OCI-LY3 (cell line): ENCODE results near the gene RPL3.

Source experiments
- H2AFZ ChIP-seq: fragments of 200-600, 300-600 bp; shearing (Covaris generic); 2 replicates; pipeline ENCODE4 v1.6.0; 2014; ENCODE audit warnings: antibody characterized with exemption, low read depth, low read length
- H3K27ac ChIP-seq: fragments of 200-600, 300-600 bp; sonication (generic); 2 replicates; pipeline ENCODE4 v1.5.1; 2014; ENCODE audit warnings: mild to moderate bottlenecking, low read length, moderate library complexity, mixed read lengths
- H3K27me3 ChIP-seq: fragments of 200-600, 300-600 bp; sonication (generic); 2 replicates; pipeline ENCODE4 v1.6.1; 2014; ENCODE audit warnings: low read depth, low read length, mixed read lengths
- H3K36me3 ChIP-seq: fragments of 200-600, 300-600 bp; sonication (generic); replicated peaks from 2 replicates; pipeline ENCODE3; 2014; ENCODE audit warnings: low read depth, low read length, mixed read lengths
- H3K4me1 ChIP-seq: fragments of 300-600, 200-600 bp; sonication (generic); 2 replicates; pipeline ENCODE4 v1.6.1; 2014; ENCODE audit warnings: low read length, mixed read lengths
- H3K4me2 ChIP-seq: fragments of 200-600, 300-600 bp; sonication (generic); 2 replicates; pipeline ENCODE4 v1.6.1; 2014; ENCODE audit warnings: low read length, mixed read lengths
- H3K4me3 ChIP-seq: fragments of 300-600, 200-600 bp; sonication (generic); 2 replicates; pipeline ENCODE4 v1.5.1; 2014; ENCODE audit warnings: antibody characterized with exemption, mild to moderate bottlenecking, low read length, moderate library complexity
- H3K79me2 ChIP-seq: fragments of 300-600, 200-600 bp; shearing (Covaris generic); 2 replicates; pipeline ENCODE4 v1.6.1; 2014; ENCODE audit warnings: mild to moderate bottlenecking, low read length, mixed read lengths
- H3K9ac ChIP-seq: fragments of 300-600, 200-600 bp; shearing (Covaris generic); 2 replicates; pipeline ENCODE4 v1.6.0; 2014; ENCODE audit warnings: mild to moderate bottlenecking, low read length, moderate library complexity
- H3K9me3 ChIP-seq: fragments of 200-600, 300-600 bp; shearing (Covaris generic); 2 replicates; pipeline ENCODE4 v1.6.1; 2014; ENCODE audit warnings: low read length, mixed read lengths; ENCODE audit not compliant: insufficient read depth
- H4K20me1 ChIP-seq: fragments of 200-600, 300-600 bp; sonication (generic); 2 replicates; pipeline ENCODE4 v1.6.1; 2016; ENCODE audit warnings: low read length, mixed read lengths; ENCODE audit not compliant: insufficient read depth
- EZH2phosphoT487 ChIP-seq: fragments of 200-600 bp; shearing (Covaris generic); IDR thresholded peaks from 2 replicates; pipeline ENCODE4 v1.6.1; 2018; ENCODE audit warnings: antibody characterized with exemption, mixed run types, low read depth
- TF ChIP-seq, protein P1 (sequence below): fragments of 200-600, 300-600 bp; sonication (generic); IDR thresholded peaks from 2 replicates; pipeline ENCODE4 v1.5.1; 2014; ENCODE audit warnings: antibody characterized with exemption, low read length, low read depth

RPL3 gene

DNA sequence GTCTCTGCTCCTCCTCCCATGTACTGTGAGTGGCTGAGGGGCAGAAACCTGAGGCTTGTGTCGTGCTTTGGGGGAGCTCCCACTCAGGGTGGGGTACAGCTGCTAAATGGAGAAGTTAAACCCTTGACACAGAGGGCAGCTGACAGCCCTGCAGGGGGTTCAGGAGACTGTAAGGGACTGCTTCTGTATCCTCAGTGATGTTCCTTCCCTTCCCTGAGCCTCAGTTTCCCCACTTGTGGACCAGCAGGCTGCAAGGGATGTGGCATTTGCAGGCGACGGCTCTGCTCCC, 46.0 kb upstream of the RPL3 start:
- Histone ChIP-seq H3K9ac (no peak overlapping the region), H3K4me1 (peaks cover 9% of the 10 kb centered on the region), H3K4me3 (no peak overlapping the region), H3K9me3 (no peaks in the 10 kb centered on the region), H3K4me2 (no peak overlapping the region), H2AFZ (no peak overlapping the region), H3K79me2 (no peaks in the 10 kb centered on the region), H3K27me3 (no peaks in the 10 kb centered on the region), H3K27ac (no peak overlapping the region), H3K36me3 (no peaks in the 10 kb centered on the region), H4K20me1 (peaks cover 4% of the 10 kb centered on the region)
- TF ChIP-seq, protein P1, sequence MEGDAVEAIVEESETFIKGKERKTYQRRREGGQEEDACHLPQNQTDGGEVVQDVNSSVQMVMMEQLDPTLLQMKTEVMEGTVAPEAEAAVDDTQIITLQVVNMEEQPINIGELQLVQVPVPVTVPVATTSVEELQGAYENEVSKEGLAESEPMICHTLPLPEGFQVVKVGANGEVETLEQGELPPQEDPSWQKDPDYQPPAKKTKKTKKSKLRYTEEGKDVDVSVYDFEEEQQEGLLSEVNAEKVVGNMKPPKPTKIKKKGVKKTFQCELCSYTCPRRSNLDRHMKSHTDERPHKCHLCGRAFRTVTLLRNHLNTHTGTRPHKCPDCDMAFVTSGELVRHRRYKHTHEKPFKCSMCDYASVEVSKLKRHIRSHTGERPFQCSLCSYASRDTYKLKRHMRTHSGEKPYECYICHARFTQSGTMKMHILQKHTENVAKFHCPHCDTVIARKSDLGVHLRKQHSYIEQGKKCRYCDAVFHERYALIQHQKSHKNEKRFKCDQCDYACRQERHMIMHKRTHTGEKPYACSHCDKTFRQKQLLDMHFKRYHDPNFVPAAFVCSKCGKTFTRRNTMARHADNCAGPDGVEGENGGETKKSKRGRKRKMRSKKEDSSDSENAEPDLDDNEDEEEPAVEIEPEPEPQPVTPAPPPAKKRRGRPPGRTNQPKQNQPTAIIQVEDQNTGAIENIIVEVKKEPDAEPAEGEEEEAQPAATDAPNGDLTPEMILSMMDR, result no peak
- TF ChIP-seq EZH2phosphoT487, result no peak

- TF ChIP-seq, protein P1, result no peak
- TF ChIP-seq EZH2phosphoT487, result no peak
- Histone ChIP-seq H3K9me3 (no peaks in the 10 kb centered on the region), H4K20me1 (peaks cover 4% of the 10 kb centered on the region), H3K27ac (no peak overlapping the region), H3K4me2 (no peak overlapping the region), H3K36me3 (no peaks in the 10 kb centered on the region), H3K9ac (no peak overlapping the region), H3K4me1 (peaks cover 9% of the 10 kb centered on the region), H3K27me3 (no peaks in the 10 kb centered on the region), H3K79me2 (no peaks in the 10 kb centered on the region), H3K4me3 (no peak overlapping the region), H2AFZ (no peak overlapping the region)
Observed at GRCh38 chr22:39364714-39365491, 45.5 kb upstream of the RPL3 start.

DNA sequence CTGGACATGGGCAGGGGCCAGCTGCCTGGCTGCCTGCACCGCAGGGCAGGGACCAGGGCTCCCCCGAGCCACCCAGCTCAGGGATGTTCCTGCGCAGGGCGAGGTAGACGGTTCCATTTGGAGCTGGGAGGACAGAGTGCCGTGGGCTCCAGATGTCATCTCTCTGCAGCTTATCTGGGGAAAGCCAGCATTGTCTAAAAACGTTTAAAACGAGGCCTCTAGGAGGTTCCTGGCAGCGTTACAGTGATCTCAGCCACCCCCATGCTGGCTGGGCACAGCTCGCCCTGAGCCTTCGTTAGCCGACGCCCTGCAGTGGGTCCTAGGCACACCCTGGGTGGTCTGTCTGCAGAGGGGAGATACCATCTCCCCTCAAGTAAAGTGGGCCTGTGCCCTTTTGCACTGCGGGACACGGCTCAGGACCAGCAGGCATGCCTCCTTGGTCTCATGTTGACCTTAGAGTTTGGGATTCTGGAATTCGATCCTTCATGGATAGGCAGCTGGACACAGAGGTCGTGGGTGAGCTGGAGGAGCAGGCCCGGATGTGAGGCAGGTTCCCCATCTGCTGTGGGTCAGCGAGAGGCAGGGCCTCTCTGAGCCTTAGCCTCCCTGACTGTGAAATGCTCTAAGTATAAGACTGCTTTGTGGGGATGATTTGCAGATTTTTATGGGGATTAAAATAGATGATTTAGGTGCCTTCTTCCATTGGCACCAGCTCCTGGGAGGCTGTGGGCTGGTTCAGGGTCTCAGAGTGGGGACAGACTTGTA, 44.5 kb upstream of the RPL3 start:
- H3K79me2 ChIP-seq, result no peaks in the 10 kb centered on the region
- no peak overlapping the region for H2AFZ ChIP-seq
- H3K9me3 ChIP-seq, result no peaks in the 10 kb centered on the region
- no peak overlapping the region for H3K9ac ChIP-seq
- H3K4me3 ChIP-seq, result no peak overlapping the region
- H3K27ac ChIP-seq, result no peak overlapping the region
- H3K4me2 ChIP-seq, result no peak overlapping the region
- H3K36me3 ChIP-seq, result peaks cover 2% of the 10 kb centered on the region
- H3K4me1 ChIP-seq, result peaks cover 9% of the 10 kb centered on the region
- no peaks in the 10 kb centered on the region for H3K27me3 ChIP-seq
- TF ChIP-seq, protein P1, result no peak
- no peak for TF ChIP-seq EZH2phosphoT487
- H4K20me1 ChIP-seq, result peaks cover 4% of the 10 kb centered on the region

GRCh38 chr22:39362932-39363331, 43.5 kb upstream of the RPL3 start:
- Histone ChIP-seq H3K9me3 (no peaks in the 10 kb centered on the region), H3K36me3 (peaks cover 3% of the 10 kb centered on the region), H3K9ac (no peak overlapping the region), H2AFZ (no peak overlapping the region), H3K27ac (no peak overlapping the region), H3K4me3 (no peak overlapping the region), H3K27me3 (no peaks in the 10 kb centered on the region), H3K4me2 (no peak overlapping the region), H4K20me1 (peaks cover 4% of the 10 kb centered on the region), H3K79me2 (no peaks in the 10 kb centered on the region), H3K4me1 (peaks cover 9% of the 10 kb centered on the region)
- TF ChIP-seq EZH2phosphoT487, result no peak
- TF ChIP-seq, protein P1, result no peak
